ENCODE measurements around the gene SRPX. TPM values are rescaled to one million over a fixed set of nuclear protein-coding genes. Genes with fewer than 3 reads are reported as not detected.

SRPX gene
- total and polyA plus RNA-seq, 2 of the 4 experiments (the other 2 are of a cell fraction) = 35.5 to 81.5 TPM

DNA sequence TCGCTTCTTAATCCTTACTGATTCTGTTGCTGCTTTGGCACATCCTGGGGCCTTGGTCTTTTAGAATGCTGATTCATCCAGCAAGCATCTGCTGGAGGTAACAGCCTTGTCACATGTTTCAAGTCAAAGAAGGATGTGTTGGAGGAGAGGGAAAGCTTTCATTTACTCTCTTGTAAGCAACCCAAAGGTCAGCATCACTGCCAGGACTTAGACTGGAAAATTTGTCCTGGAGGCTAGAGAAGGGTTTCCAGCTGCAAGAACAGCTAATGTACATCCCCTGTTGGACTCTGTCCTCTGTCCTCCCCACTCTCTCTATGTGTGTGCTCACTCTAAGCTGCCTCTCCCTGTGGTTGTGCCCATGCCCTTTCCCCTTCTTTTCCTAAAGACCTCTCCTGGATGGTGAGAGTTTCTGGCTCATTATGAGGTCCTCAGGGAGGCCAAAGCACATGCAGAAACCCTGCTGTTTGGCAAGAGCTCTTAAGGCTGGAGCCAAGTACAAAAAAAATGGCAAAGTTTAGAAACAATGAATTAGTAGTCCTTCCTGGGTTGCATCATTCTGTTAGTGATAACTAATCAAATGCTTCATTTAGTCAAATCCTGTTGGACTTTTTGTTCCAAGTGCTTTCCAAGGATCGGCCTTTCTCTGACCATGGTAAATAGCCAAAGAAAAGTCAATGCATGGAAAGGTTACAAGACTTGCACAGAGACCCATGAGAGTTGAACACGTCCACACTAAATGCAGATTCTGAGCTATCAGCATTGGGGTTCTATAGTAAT, 13.4 kb upstream of the SRPX start:
- peak overlapping the region; percentile 78 for H3K4me2 ChIP-seq (ENCODE audit: low read depth, low read length)
- CTCF ChIA-PET = interaction anchor here (1.1 kb wide), 1 partner anchor 12 kb away, joined by 3 read pairs; no protein-coding TSS in a partner anchor
- H3K56ac ChIP-seq (ENCODE audit: extremely low read depth, insufficient read depth, low read length) = peak overlapping the region; percentile 68; the same call in 1 of the 2 replicates
- H3K18ac ChIP-seq (ENCODE audit: low read depth, low read length) = peak overlapping the region; percentile 99
- peak overlapping the region; percentile 89 for H4K5ac ChIP-seq (ENCODE audit: low read depth, low read length)
- peak overlapping the region; percentile 37 for H2AK9ac ChIP-seq (replicated peaks; ENCODE audit: low read depth, low read length, poor library complexity)
- dilution Hi-C loops (cut with HindIII; ENCODE audit: low sequenced_read_pairs, unreplicated experiment) = no loop called here
- 0 out of 3 replicates have a peak overlapping the region, but pooled peaks have one; percentile 22 for H2BK15ac ChIP-seq (ENCODE audit: low read depth, low read length)
- H3K4me3 ChIP-seq (ENCODE audit: insufficient read depth, low read depth, low read length) = no peak overlapping the region
- H3K9me1 ChIP-seq (ENCODE audit: insufficient read depth, low read length) = peaks cover 3% of the 10 kb centered on the region; the same call in 1 of the 2 replicates
- H3K14ac ChIP-seq (replicated peaks; ENCODE audit: low read depth, low read length) = peak overlapping the region; percentile 88
- H2BK5ac ChIP-seq (ENCODE audit: low read depth, low read length, poor library complexity, severe bottlenecking) = peak overlapping the region; percentile 88
- H3K4me1 ChIP-seq (ENCODE audit: control insufficient read depth, insufficient read depth, low read length) = peaks cover 5% of the 10 kb centered on the region
- intact Hi-C loops (cut with micrococcal nuclease) = no loop called here
- H2BK120ac ChIP-seq (ENCODE audit: low read depth, low read length) = peak overlapping the region; percentile 88
- DNase-seq (peak; percentile 73), ATAC-seq (ENCODE audit: low read depth) (peak; percentile 73)
- no peaks in the 10 kb centered on the region for H3K27me3 ChIP-seq (ENCODE audit: control insufficient read depth, insufficient read depth, low read length)
- H3K9ac ChIP-seq (ENCODE audit: low read depth, low read length) = no peak overlapping the region
- peak overlapping the region; percentile 83; the same call in 1 of the 2 replicates for H3K27ac ChIP-seq (ENCODE audit: insufficient read depth, low read length)
- H2BK20ac ChIP-seq (ENCODE audit: low read depth, low read length) = peak overlapping the region; percentile 70
- H4K91ac ChIP-seq (ENCODE audit: insufficient read depth, low read depth, low read length) = peak overlapping the region; percentile 71
- POLR2A ChIA-PET (ENCODE audit: unreplicated experiment) = no interaction called here
- no peaks in the 10 kb centered on the region for H3K79me1 ChIP-seq (ENCODE audit: low read depth in 1 of 2, low read length in 2 of 2)
- in situ Hi-C loops (cut with MboI; ENCODE audit: low sequenced_read_pairs) = no loop called here
- TF ChIP-seq CHD1 (IDR thresholded peaks at IDR 0.05; ENCODE audit: low read depth, low read length) = no peak
- peak; percentile 44; the same call in 1 of the 2 replicates for TF ChIP-seq CEBPB (IDR thresholded peaks at IDR 0.05; ENCODE audit: low read depth, low read length)
- TF ChIP-seq, protein P1, sequence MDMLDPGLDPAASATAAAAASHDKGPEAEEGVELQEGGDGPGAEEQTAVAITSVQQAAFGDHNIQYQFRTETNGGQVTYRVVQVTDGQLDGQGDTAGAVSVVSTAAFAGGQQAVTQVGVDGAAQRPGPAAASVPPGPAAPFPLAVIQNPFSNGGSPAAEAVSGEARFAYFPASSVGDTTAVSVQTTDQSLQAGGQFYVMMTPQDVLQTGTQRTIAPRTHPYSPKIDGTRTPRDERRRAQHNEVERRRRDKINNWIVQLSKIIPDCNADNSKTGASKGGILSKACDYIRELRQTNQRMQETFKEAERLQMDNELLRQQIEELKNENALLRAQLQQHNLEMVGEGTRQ (IDR thresholded peaks at IDR 0.05; ENCODE audit: low read depth, low read length) = no peak
- peak overlapping the region; percentile 3 for H2AFZ ChIP-seq (replicated peaks; ENCODE audit: low read length, poor library complexity)
- H3K4ac ChIP-seq (ENCODE audit: low read depth, low read length) = peak overlapping the region; percentile 75
- no peaks in the 10 kb centered on the region for H3K36me3 ChIP-seq (ENCODE audit: control insufficient read depth, insufficient read depth, low read length)
- no peaks in the 10 kb centered on the region for H4K20me1 ChIP-seq (ENCODE audit: insufficient read depth, low read length)
- H3K9me3 ChIP-seq (ENCODE audit: control insufficient read depth, insufficient read depth, low read length) = no peaks in the 10 kb centered on the region
- no TSS peak for BruUV-seq (replicated peaks)
- peak overlapping the region; percentile 89; the same call in 1 of the 2 replicates for H2AK5ac ChIP-seq (ENCODE audit: low read depth, low read length)
- H3K23ac ChIP-seq (ENCODE audit: low read depth, low read length) = peak overlapping the region; percentile 86; the same call in 1 of the 2 replicates
- H4K8ac ChIP-seq (ENCODE audit: low read depth in 2 of 2, low read length in 2 of 2) = peak overlapping the region; percentile 3 to 78; a peak in 3 of 4 replicates
- no CpG with 5 or more reads among the region's 3 CpGs for WGBS, 2 experiments (ENCODE audit: extremely low coverage in 2 of 2, insufficient read length in 1 of 2)

Measured in IMR-90 (cell line).